ELF-1 (cell line): Measurements from ENCODE around the gene CLINT1.

ENCODE experiments used
- DNase-seq: peaks from one replicate; pipeline ENCODE4 v3.0.0-alpha.2; 2016; ENCODE audit warnings: low read depth, low spot score

The CLINT1 gene

GRCh38 chr5:157761690-157762621, 97.0 kb downstream of the CLINT1 start:
- peak; percentile 66 for DNase-seq

GRCh38 chr5:157758706-157759105, 100.2 kb downstream of the CLINT1 start:
- DNase-seq, result no peak

- no peak for DNase-seq
Observed at GRCh38 chr5:157756122-157756521, 102.8 kb downstream of the CLINT1 start.

GRCh38 chr5:157750320-157750719, 108.6 kb downstream of the CLINT1 start:
- DNase-seq, result no peak

GRCh38 chr5:157749462-157749799, 109.5 kb downstream of the CLINT1 start:
- DNase-seq, result no peak

GRCh38 chr5:157748760-157749461, 110.0 kb downstream of the CLINT1 start:
- no peak for DNase-seq

- DNase-seq, result no peak
Observed at GRCh38 chr5:157747766-157748700, 110.9 kb downstream of the CLINT1 start.

- DNase-seq, result no peak
Observed at GRCh38 chr5:157747173-157747740, 111.7 kb downstream of the CLINT1 start.

GRCh38 chr5:157745041-157745456, 113.9 kb downstream of the CLINT1 start:
- no peak for DNase-seq

- DNase-seq, result peak; percentile 14
Observed at GRCh38 chr5:157744051-157745011, 114.6 kb downstream of the CLINT1 start.

- peak; percentile 98 for DNase-seq
Observed at GRCh38 chr5:157743163-157744050, 115.5 kb downstream of the CLINT1 start, which contains the start of gene LSM11. TSS of gene LSM11 (plus strand) at chr5:157743712. CDS start at chr5:157743751, 39 bp downstream.

- DNase-seq, result no peak
Observed at GRCh38 chr5:157741131-157741530, 117.8 kb downstream of the CLINT1 start.

GRCh38 chr5:157740229-157740610, 118.7 kb downstream of the CLINT1 start:
- peak; percentile 39 for DNase-seq

- no peak for DNase-seq
Observed at GRCh38 chr5:157739388-157740228, 119.3 kb downstream of the CLINT1 start.

GRCh38 chr5:157735991-157736390, 123.0 kb downstream of the CLINT1 start:
- no peak for DNase-seq
